T-helper 22 cell (primary cell): ENCODE data around the gene TGFA.

Source experiments
- DNase-seq: peaks from one replicate; pipeline ENCODE4 v3.0.0-alpha.2; 2020; ENCODE audit warnings: low read depth

TGFA gene

GRCh38 chr2:70417011-70417410, 136.6 kb downstream of the TGFA start:
- no peak for DNase-seq

- DNase-seq, result no peak
Measured at GRCh38 chr2:70412294-70413070, 141.1 kb downstream of the TGFA start.

- no peak for DNase-seq
Measured at GRCh38 chr2:70411483-70412125, 142.0 kb downstream of the TGFA start.

- DNase-seq, result no peak
Measured at GRCh38 chr2:70403267-70404053, 150.2 kb downstream of the TGFA start.

GRCh38 chr2:70400539-70400938, 153.1 kb downstream of the TGFA start:
- DNase-seq, result no peak

- DNase-seq, result no peak
Measured at GRCh38 chr2:70399046-70399445, 154.6 kb downstream of the TGFA start.
